Limb (tissue), 2 donors: ENCODE results near the gene RTN4R.
"Not testable (repeated sequence)": the region's sequence is repeated elsewhere in the genome, so short reads cannot be mapped to it uniquely, and the experiment has no call there.

ENCODE experiments used
- DNase-seq, 2 donors: peaks; one replicate each; pipeline ENCODE4 v3.0.0-alpha.2; 2016; ENCODE audit errors: extremely low spot score in 2 of 2

The RTN4R gene

GRCh38 chr22:20272700-20273099 lies 4.6 kb upstream of the RTN4R start:
- no peak for DNase-seq

GRCh38 chr22:20272174-20272573 lies 4.1 kb upstream of the RTN4R start:
- no peak for DNase-seq

GRCh38 chr22:20271114-20271994 lies 3.2 kb upstream of the RTN4R start:
- no peak for DNase-seq

- not testable (repeated sequence) for DNase-seq
These were observed 2.3 kb upstream of the RTN4R start for GRCh38 chr22:20270190-20271113.

GRCh38 chr22:20269673-20270072 lies 1.6 kb upstream of the RTN4R start:
- not testable (repeated sequence) for DNase-seq

- DNase-seq: not testable (repeated sequence)
These were observed 1.1 kb upstream of the RTN4R start for GRCh38 chr22:20269201-20269600.

- DNase-seq: peak in 1 of 2 donors; percentile 63
These were observed 458 bp downstream of the RTN4R start for GRCh38 chr22:20267441-20268278.

- DNase-seq: not testable (repeated sequence)
These were observed 1.3 kb downstream of the RTN4R start for GRCh38 chr22:20266667-20267440.

GRCh38 chr22:20265772-20266666 lies 2.1 kb downstream of the RTN4R start:
- DNase-seq: not testable (repeated sequence)

GRCh38 chr22:20264614-20265452 lies 3.3 kb downstream of the RTN4R start:
- no peak for DNase-seq

- not testable (repeated sequence) for DNase-seq
These were observed 4.5 kb downstream of the RTN4R start for GRCh38 chr22:20263404-20264281.

- no peak for DNase-seq
These were observed 5.5 kb downstream of the RTN4R start for GRCh38 chr22:20262582-20263147.

GRCh38 chr22:20261848-20262581 lies 6.1 kb downstream of the RTN4R start:
- DNase-seq: no peak

- no peak for DNase-seq
These were observed 7.9 kb downstream of the RTN4R start for GRCh38 chr22:20260071-20260765.

- DNase-seq: no peak
These were observed 8.8 kb downstream of the RTN4R start for GRCh38 chr22:20259327-20259688.
